Measurements from ENCODE around the gene BCR.

Gene BCR

GRCh38 chr22:23151827-23152226, 28.5 kb upstream of the BCR start:
- no peak for DNase-seq (ENCODE audit: low spot score)

GRCh38 chr22:23152238-23153114, 27.8 kb upstream of the BCR start:
- no peak for DNase-seq (ENCODE audit: low spot score)

GRCh38 chr22:23153994-23154393, 26.3 kb upstream of the BCR start:
- no peak for DNase-seq (ENCODE audit: low spot score)

GRCh38 chr22:23154461-23154860, 25.8 kb upstream of the BCR start:
- DNase-seq (ENCODE audit: low spot score) = no peak

GRCh38 chr22:23155143-23155542, 25.2 kb upstream of the BCR start:
- no peak for DNase-seq (ENCODE audit: low spot score)

GRCh38 chr22:23155831-23156230, 24.5 kb upstream of the BCR start:
- DNase-seq (ENCODE audit: low spot score) = no peak

- DNase-seq (ENCODE audit: low spot score) = no peak
These were observed 24.0 kb upstream of the BCR start for GRCh38 chr22:23156286-23156685.

GRCh38 chr22:23157560-23158515, 22.5 kb upstream of the BCR start:
- DNase-seq (ENCODE audit: low spot score) = no peak

GRCh38 chr22:23158516-23159290, 21.6 kb upstream of the BCR start:
- no peak for DNase-seq (ENCODE audit: low spot score)

- DNase-seq (ENCODE audit: low spot score) = no peak
These were observed 21.0 kb upstream of the BCR start for GRCh38 chr22:23159291-23159630.

GRCh38 chr22:23161029-23161428, 19.3 kb upstream of the BCR start:
- no peak for DNase-seq (ENCODE audit: low spot score)

- DNase-seq (ENCODE audit: low spot score) = no peak
These were observed 18.7 kb upstream of the BCR start for GRCh38 chr22:23161574-23161973.

GRCh38 chr22:23163665-23164064, 16.6 kb upstream of the BCR start:
- no peak for DNase-seq (ENCODE audit: low spot score)

- no peak for DNase-seq (ENCODE audit: low spot score)
These were observed 16.2 kb upstream of the BCR start for GRCh38 chr22:23164091-23164490.

- DNase-seq (ENCODE audit: low spot score) = no peak
These were observed 14.1 kb upstream of the BCR start for GRCh38 chr22:23166042-23166831.

- no peak for DNase-seq (ENCODE audit: low spot score)
These were observed 13.3 kb upstream of the BCR start for GRCh38 chr22:23166841-23167616.

GRCh38 chr22:23168391-23169042, 11.8 kb upstream of the BCR start:
- no peak for DNase-seq (ENCODE audit: low spot score)

- DNase-seq (ENCODE audit: low spot score) = no peak
These were observed 11.3 kb upstream of the BCR start for GRCh38 chr22:23169043-23169406.

- DNase-seq (ENCODE audit: low spot score) = no peak
These were observed 4.3 kb upstream of the BCR start for GRCh38 chr22:23175817-23176644.

Measured in GM03348 (cell line).